NB4 (cell line): Measurements from ENCODE around the gene SYCE3.

Experiments
- MYC ChIP-seq: IDR thresholded peaks from 2 replicates; pipeline ENCODE4 v1.6.1; 2011; ENCODE audit warnings: low read depth, low read length
- POLR2A ChIP-seq: IDR thresholded peaks from 2 replicates; pipeline ENCODE4 v1.6.1; 2011; ENCODE audit warnings: mild to moderate bottlenecking; ENCODE audit not compliant: insufficient read length; ENCODE audit errors: extremely low read depth
- TF ChIP-seq, protein P1 (sequence below): IDR thresholded peaks from one replicate; pipeline ENCODE4 v1.5.1; 2012; ENCODE audit warnings: low read depth, low read length
- TF ChIP-seq, protein P2 (sequence below): IDR thresholded peaks from 2 replicates; pipeline ENCODE4 v1.6.1; 2011; ENCODE audit warnings: low read depth, low read length

DNA sequence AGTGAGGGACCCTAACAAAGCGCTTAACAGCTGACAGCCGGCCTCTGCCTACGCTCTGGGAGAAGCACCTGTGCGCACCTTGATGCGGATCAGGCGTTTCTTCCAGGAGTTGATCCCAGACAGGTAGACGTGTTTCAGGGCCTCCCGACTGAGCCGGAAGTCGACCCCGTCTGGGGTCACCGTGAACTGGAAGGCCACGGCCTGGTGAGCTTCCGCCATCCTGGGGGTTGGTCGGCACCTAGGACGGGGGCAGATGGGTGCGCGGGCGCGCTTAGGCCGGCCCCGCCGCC is 14.9 kb upstream of the SYCE3 start:
- TF ChIP-seq POLR2A, result no peak
- TF ChIP-seq, protein P1, sequence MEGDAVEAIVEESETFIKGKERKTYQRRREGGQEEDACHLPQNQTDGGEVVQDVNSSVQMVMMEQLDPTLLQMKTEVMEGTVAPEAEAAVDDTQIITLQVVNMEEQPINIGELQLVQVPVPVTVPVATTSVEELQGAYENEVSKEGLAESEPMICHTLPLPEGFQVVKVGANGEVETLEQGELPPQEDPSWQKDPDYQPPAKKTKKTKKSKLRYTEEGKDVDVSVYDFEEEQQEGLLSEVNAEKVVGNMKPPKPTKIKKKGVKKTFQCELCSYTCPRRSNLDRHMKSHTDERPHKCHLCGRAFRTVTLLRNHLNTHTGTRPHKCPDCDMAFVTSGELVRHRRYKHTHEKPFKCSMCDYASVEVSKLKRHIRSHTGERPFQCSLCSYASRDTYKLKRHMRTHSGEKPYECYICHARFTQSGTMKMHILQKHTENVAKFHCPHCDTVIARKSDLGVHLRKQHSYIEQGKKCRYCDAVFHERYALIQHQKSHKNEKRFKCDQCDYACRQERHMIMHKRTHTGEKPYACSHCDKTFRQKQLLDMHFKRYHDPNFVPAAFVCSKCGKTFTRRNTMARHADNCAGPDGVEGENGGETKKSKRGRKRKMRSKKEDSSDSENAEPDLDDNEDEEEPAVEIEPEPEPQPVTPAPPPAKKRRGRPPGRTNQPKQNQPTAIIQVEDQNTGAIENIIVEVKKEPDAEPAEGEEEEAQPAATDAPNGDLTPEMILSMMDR, result no peak
- TF ChIP-seq, protein P2, sequence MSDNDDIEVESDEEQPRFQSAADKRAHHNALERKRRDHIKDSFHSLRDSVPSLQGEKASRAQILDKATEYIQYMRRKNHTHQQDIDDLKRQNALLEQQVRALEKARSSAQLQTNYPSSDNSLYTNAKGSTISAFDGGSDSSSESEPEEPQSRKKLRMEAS, result no peak
- no peak for TF ChIP-seq MYC
